GM12864 (cell line): ENCODE measurements around the gene CLDN19.

Experiments used
- DNase-seq: peaks from one replicate; pipeline ENCODE4 v3.0.0-alpha.2; 2011; ENCODE audit warnings: low read depth
- H3K4me3 ChIP-seq: 2 replicates; pipeline ENCODE4 v1.5.1; 2011; ENCODE audit warnings: mild to moderate bottlenecking, low read depth, low read length, control low read depth
- TF ChIP-seq, protein P1 (sequence below): IDR thresholded peaks from 2 replicates; pipeline ENCODE4 v1.5.1; 2011; ENCODE audit warnings: low read depth, mild to moderate bottlenecking, moderate library complexity, low read length, control low read depth, inconsistent platforms; ENCODE audit errors: missing control alignments

The CLDN19 gene, protein sequence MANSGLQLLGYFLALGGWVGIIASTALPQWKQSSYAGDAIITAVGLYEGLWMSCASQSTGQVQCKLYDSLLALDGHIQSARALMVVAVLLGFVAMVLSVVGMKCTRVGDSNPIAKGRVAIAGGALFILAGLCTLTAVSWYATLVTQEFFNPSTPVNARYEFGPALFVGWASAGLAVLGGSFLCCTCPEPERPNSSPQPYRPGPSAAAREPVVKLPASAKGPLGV

DNA sequence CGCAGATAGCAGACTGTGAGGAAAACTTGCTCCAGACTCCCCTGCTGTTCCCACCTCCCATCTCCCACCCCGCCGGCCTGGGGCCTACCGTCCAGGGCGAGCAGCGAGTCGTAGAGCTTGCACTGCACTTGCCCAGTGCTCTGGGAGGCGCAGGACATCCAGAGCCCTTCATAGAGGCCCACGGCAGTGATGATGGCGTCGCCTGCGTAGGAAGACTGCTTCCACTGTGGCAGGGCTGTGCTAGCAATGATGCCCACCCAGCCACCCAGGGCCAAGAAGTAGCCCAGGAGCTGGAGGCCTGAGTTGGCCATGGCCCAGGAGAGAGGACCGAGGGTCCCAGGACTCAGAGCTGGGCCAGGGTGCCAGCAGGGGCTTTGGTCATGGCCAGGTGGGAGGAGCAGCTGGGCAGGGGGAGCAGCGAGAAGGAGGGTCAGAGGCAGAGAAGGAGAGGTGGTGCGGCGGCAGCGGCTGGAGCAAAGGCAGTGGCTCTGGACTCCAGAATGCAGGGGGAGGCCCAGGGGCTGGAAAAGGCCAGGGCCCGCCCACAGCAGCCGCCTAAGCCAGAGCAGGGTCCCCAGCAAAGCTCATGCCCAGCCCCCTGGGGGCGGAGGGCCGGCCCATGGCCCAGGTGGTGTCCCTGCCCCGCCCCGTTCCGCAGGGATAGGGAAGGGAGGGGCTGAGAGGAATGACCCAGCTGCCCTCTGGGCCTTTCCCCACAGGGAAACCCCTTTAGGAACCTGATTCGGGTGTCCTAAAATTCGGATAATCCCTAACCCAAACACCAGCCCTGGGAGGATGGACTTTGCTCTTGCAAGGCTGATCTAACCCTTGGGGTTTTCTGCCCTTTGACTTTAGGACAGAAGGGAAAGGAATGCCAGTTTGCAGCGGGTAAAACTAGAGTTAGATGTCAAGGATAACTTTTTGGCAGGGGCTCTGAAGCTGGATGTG is at the start of gene CLDN19:
CLDN19 (minus strand) TSS at position 484 of the 948 bp plus-strand sequence; CDS start at position 311, 173 bp downstream.
- TF ChIP-seq, protein P1, sequence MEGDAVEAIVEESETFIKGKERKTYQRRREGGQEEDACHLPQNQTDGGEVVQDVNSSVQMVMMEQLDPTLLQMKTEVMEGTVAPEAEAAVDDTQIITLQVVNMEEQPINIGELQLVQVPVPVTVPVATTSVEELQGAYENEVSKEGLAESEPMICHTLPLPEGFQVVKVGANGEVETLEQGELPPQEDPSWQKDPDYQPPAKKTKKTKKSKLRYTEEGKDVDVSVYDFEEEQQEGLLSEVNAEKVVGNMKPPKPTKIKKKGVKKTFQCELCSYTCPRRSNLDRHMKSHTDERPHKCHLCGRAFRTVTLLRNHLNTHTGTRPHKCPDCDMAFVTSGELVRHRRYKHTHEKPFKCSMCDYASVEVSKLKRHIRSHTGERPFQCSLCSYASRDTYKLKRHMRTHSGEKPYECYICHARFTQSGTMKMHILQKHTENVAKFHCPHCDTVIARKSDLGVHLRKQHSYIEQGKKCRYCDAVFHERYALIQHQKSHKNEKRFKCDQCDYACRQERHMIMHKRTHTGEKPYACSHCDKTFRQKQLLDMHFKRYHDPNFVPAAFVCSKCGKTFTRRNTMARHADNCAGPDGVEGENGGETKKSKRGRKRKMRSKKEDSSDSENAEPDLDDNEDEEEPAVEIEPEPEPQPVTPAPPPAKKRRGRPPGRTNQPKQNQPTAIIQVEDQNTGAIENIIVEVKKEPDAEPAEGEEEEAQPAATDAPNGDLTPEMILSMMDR: no peak
- H3K4me3 ChIP-seq: no peak within 1 kb of the TSS
- no peak for DNase-seq

DNA sequence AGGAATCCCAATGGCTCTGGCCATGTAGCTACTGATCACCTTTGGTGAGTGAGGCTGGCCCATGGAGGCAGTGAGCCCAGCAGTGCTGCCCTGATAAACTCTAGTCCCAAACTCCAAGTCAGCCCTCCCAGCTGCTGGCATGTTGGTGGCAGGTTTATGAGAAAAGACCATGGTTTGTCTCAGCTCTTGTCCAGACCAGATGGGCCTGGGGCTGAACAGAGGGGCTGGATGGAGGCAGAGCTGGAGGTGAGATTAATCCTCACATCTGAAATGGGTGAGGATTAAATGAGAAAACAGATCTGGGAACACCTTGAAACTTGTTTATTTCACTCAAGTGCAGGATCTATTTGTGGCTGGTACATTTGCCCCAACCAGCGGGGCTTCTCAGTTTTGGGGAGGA is 48.0 kb upstream of the CLDN19 start:
- no peak overlapping the region for H3K4me3 ChIP-seq
- TF ChIP-seq, protein P1: no peak
- DNase-seq: no peak

DNA sequence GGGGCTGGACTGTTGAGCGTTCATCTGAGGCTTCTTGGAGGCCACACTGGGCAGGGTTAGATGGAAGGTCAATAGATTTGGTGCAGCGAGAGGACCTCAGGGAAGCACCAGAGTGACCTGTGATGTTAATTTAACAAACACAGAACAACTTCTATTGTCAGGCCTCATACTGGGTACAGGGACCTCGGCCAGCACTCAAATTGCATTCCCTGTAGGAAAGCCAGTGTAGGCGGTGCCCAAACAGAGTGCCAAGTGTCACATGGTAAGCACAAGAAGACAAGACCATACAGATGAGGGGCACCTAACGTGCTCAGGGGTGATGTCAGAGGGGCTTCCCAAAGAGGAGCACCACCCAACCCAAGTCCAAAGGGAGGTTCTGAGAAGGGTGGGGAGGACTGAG is 46.1 kb upstream of the CLDN19 start:
- TF ChIP-seq, protein P1: no peak
- H3K4me3 ChIP-seq: no peak overlapping the region
- no peak for DNase-seq

DNA sequence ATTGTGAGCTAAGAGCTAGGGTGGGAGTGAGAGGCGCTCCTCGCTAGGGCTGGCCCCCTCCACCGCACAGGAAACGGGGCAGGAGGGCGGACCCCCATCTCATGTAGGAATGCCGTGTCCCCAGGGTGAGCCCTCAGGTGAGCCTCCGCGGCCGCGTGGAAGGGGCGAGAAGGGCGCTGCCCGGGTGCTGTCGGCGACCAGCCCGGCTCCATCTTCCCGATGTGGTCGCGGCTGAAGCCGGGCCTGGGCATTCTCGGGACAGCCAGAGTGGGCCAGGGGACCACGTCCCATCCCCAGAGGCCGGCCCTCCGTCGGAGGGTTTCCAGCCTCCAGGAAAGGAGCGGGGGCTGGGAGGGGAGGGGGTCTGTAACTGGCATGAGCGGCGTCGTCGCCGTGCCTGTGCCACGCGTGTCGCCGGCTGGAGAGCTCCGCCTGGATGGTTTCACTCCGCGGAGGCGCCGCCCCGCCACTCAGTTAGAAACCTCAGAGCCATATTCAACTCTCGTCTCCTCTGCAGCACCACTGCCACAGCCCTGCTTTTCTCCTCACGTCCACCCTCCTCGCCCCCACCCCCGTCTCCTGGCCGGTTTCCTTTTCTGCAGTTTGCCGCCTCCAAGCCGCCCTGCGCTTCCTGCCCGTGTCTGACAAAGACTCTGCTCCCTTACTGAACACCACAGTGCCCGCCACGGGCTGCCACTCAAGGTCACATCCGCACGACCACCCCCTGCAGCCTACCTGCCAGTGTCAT is 45.1 kb upstream of the CLDN19 start, which contains the start of gene TMEM269:
TMEM269 (plus strand) TSS at position 46 of the 748 bp plus-strand sequence. CDS start 4,903 bp downstream, outside the sequence.
- no peak for DNase-seq
- TF ChIP-seq, protein P1: no peak
- H3K4me3 ChIP-seq: no peak within 1 kb of the TSS

DNA sequence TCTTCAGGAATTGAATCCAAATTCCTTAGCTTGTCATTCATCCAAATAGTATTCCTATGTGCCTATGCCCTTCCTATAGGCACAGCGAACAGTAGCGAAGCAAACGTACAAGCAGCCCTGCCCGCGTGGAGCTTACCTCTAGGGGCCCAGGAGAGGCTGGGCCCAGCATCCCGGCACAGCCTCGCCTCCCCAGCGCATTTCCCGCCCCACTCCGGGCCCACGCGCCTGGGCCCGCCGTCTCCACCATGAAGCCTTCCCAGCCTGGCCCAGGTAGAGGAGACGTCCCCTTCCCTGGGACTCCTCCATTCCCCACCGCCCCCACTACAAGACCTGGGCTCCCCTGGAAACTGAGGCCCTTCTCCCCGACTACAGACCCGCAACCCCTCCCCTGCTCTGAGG is 44.5 kb upstream of the CLDN19 start:
- no peak for DNase-seq
- H3K4me3 ChIP-seq: no peak overlapping the region
- TF ChIP-seq, protein P1: no peak

DNA sequence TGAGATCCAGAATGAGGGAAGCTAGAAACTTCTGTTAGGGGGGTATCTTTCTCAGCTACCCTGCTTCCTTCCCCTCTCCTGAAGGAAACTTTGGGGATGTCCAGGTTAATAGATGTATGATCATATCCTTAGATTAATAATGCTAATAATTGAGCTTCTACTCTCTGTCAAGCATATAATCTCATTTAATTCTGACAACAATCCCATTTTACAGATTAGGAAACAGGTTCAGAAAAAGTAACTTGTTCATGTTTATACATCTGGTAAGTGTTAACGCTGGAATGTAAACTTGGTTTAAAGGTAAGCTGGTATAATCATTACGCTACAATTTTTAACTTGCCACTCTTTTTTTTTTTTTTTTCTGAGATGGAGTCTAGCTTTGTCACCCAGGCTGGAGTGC is 43.1 kb upstream of the CLDN19 start:
- no peak for DNase-seq
- H3K4me3 ChIP-seq: no peak overlapping the region
- TF ChIP-seq, protein P1: no peak
